ENCODE measurements around the gene GP5.

Gene GP5, protein sequence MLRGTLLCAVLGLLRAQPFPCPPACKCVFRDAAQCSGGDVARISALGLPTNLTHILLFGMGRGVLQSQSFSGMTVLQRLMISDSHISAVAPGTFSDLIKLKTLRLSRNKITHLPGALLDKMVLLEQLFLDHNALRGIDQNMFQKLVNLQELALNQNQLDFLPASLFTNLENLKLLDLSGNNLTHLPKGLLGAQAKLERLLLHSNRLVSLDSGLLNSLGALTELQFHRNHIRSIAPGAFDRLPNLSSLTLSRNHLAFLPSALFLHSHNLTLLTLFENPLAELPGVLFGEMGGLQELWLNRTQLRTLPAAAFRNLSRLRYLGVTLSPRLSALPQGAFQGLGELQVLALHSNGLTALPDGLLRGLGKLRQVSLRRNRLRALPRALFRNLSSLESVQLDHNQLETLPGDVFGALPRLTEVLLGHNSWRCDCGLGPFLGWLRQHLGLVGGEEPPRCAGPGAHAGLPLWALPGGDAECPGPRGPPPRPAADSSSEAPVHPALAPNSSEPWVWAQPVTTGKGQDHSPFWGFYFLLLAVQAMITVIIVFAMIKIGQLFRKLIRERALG

DNA sequence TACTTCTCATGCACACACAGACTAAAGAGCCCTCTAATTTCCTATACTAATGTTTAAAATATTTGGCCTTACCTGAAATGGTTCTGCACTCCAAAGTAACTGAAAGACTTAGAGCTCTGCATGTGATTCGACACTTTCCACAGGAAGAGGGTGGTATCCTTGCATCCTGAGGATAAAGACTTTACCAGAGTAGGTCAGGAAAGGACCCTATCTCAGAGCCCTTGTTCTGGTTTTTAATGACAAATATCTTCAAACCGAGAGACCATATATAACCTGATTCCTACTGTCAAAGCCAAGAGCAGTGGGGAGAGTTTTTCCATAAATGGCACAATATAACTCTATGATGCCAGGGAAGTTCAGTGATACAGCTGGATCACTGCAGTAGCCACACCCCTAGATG is at the start of gene GP5:
Gene GP5 (minus strand): TSS at position 101 of the 400 bp plus-strand sequence. CDS start 984 bp downstream, outside the sequence.
- DNase-seq, result no peak

DNA sequence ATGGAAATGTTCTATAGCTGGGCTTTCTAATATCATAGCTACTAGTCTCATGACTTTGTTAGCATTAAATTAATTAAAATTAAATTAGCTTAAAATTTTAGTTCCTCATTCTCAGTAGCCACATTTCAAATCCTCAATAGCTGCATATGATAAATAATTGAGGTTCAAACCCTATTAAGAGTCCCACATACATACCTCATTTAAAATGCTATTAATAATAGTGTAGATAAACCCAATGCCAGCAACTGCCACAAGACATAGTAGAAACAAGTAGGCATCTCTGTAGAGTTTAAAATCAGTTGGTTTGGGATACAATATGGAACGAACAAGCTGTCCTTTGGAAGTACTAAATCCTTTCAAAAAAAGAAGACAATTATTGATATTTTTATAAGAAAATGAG is 48.6 kb upstream of the GP5 start:
- no peak for DNase-seq

DNA sequence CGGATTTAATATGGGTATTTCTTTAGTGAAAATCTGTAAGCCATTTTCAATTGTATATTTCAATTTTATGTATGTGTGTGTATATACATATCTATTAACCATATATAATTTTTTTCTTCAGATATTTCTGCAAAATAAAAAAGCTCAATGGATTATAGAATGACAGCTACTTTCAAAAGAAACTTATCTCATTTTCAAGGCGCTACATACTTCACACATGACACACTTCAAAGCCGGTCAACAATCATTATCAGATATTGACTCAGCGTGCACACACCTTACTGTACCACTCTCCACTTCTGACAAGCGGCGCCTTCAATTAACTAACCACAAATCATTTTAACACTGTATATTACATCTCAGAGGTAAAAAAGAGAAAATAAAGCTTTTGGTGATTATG is 48.1 kb upstream of the GP5 start:
- DNase-seq, result no peak

DNA sequence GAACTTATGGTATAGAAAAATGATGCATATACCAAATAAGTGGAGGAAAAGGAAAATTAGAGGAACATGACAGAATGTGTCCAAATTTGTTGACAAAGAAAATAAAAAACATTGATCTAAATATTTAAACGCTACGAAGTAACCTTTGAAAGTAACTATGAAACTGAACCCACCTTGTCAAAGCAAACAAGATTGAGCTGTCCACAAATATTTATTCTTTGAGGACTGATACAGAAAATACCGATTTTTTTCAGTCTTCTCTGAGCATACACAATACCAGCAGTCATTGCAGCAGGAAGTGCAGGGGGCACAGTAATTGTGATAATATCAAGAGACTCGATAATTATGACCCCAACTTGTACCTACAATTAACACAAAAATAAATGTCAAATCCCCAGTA is 47.7 kb upstream of the GP5 start:
- DNase-seq, result no peak

DNA sequence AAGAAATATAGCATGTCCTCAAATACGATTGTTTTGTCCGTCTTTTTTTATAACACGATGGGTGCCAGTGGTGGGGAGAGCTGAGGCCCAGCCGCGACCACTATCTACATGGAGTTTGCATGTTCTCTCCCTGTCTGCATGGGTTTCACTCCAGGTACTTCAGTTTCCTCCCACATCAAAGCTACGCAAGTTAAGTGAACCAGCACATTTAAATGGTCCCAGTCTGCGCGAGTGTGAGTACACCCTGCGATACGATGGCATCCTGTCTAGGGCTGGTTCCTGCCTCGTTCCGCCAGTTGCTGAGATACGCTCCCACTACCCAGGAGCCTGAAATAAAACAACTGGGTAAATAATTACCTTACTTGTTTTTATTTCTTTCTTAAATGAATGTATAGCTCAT is 47.1 kb upstream of the GP5 start:
- no peak for DNase-seq

DNA sequence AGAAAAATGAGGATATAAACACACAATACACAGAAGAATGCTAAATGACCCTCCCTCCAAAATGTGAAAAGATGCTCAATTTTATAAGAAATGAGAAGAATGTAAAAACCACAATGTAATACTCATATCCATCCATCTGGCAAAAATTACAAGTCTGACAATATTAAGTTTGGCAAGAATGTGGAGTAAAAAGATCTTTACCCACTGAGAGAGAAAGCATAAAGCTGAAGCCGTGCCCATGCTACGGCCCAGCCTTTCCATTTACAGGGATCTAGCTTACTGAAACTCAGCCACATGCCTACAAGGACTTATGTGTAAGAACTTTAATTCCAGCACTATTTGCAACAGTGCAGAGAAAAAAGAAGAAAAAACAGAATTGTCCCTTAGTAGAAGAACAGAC is 44.8 kb upstream of the GP5 start:
- DNase-seq, result no peak

DNA sequence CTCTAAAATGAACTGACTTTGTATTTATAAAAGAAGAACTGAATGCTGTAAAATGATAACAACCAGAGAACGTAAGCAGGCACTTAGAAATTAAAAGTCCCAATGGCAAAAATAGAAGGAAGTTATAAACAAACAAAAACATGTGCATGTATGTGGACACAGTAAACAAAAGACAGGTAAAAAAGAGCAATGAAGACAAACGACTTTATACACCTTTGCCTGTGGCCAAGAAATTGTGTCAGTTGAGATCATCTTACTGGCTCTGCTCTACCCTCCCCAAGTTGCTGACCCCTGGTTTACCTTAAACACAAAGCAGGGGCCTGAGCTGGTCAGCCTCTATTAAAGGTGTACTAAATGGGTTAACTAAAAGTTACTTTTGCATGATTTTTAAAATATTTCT is 41.7 kb upstream of the GP5 start:
- no peak for DNase-seq

DNA sequence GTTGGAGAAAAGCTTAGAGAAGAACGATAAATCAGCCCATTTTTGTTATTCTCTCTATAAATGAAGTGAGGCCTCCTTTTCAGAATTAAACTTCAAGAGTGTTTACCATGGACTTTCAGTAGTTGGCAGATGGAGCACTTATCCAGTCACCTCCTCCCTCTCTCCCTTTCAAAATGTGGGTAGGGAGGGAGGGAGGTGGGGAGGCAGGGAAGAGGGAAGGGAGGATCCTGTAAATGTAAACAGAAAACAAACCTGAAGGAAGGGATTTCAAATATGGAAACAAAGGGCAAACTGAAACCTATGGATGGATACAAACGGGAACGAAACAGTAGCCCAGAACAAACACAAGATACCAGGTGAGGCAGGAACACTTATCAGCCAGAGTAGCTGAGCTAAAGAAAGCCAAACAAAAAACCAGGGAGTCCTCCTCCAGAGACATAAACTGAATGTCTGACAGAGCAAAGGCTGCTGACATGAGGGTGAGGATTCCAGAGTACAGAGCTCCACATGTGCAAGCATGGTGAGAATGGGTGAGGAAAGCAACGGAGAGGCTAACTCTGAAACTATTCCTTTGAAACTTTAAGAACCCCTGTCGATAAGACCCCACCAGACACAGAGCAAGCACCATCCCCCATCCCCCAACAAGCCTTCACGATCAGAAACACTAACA is 41.0 kb upstream of the GP5 start:
- no peak for DNase-seq

DNA sequence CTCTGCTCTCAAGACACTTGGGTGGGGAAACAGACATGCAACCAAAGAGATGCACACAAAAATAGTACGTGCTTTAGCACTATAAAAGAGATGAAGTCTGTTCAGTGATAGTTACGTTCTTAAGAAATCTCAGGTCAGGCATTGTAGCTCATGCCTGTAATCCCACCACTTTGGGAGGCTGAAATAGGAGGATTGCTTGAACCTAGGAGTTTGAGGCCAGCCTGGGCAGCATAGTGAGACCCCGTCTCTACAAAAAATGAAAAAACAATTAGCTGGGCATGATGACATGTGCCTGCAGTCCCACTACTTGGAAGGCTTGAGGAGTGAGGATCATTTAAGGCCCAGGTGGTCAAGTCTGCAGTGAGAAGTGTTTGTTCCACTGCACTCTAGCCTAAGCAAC is 35.4 kb upstream of the GP5 start:
- DNase-seq, result no peak

DNA sequence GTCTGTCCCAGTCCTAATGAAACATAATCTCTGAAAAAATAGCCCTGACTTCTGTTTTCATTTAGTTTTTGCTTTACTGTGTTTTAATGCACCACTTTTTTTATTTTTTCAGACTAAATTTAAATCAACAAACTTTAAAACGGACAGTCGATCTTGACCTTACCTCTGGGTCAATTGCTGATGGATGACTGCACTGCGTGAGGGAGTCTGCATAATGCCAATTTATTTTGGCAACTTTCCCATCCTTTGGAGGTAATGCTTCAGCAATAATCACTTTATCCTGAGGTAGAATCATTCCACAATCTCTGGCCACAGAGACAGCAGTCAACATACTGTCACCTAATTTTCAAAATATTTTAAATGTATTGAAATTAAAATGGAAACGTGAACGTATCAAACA is 32.5 kb upstream of the GP5 start:
- no peak for DNase-seq

DNA sequence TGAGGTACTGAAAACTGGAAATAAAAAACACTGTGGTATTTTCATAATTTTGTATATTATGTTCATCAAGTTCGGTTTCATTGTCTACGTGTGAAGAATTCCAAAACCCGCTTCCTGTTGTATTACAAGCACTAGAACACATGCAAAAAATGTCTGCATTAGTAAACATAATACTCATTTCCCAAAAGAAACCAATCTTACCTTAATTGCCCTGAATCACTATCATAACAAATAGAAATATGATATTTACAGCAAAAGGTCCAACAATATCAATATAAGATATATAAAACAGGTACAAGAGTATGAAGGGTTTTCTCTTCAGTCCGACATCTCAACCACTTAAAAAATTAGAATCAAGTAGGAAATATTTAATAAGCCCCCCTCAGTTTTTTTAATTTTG is 26.3 kb upstream of the GP5 start:
- no peak for DNase-seq

DNA sequence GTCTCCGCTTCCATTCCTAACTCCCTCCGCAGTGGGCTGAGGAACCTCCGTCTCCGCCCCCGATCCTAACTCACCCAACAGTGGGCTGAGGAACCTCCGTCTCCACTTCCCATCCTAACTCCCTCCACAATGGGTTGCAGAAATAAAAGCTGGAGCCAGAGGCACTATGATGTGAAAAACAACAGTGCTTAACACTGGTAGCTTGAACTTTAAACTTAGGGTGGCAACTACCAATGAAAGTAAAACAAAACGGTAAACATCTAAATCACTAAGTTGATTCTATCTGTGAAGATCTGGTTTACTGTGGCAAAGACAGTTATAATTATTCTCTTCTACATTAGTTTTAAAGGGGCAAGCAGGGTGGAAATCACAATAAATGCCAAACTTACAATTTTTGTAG is 25.9 kb upstream of the GP5 start:
- DNase-seq, result no peak

DNA sequence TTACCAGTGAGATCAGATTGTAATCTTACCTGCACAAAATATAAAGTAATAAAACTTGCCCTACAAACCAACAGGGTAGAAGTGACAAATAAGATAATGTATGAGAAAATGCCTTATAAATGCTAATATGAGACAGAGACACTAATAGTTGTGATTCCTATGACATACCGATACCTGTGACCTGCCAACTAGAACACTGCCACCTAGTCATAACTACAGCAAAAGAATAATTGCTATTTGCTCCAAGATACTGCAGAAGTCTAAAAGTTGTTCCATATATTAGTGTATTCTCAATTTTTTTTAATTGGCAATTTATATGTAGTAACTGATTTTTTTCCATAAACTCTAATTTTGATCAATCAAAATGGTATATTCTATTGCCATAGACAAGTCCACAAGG is 25.3 kb upstream of the GP5 start:
- DNase-seq, result no peak

DNA sequence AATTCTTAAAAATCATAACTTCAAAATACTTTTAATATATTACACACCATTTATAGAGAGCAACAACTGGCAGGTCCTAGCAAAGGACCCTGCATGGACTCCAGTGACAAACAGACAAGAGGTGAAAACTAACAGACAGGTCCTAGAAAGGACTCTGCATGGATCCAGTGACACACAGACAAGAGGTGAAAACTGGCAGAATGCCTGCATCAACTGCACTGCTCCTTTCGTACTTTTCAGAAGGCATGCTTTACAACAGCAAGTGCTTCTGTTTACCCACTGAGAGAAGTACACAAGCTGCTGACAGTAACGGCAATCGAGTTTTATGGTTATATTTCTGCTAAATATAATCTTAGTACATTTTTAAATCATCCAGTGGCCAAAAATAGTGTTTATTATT is 24.3 kb upstream of the GP5 start:
- no peak for DNase-seq

DNA sequence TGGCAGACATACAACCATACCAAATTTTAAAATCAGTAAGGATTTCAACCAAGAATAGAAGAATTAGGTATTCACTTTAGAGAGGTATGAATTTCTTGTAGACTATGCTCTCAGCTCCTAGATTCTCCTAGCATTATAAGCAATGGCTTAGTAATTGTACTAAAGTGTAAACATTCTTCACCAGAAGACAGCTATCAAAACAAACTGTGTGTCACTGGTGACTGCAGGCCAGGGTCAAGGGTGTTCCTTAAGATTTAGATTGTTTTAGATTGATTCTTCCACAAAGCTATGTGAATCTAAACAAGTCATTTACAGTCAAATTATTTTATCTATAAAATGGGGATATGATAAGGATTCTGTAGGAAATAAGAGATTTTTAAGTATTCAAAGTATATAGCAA is 23.1 kb upstream of the GP5 start:
- DNase-seq, result no peak

DNA sequence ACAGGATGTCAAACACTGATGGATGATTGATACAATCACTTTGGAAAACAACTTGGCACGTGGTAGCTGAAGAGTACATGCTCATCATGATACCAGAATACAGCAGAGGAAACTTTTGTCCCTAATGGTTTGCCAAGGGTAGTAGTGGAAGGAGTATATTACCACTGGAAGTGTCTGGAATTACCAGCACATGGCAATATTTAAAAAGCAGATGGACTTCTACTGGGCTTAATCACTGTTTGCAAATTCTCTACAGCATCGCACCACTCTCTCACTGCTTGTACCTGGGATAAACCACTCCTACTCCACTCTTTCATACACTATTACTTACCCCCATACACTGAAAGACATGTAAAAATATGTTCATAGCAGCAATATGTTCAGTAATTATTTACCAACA is 19.6 kb upstream of the GP5 start:
- DNase-seq, result no peak

DNA sequence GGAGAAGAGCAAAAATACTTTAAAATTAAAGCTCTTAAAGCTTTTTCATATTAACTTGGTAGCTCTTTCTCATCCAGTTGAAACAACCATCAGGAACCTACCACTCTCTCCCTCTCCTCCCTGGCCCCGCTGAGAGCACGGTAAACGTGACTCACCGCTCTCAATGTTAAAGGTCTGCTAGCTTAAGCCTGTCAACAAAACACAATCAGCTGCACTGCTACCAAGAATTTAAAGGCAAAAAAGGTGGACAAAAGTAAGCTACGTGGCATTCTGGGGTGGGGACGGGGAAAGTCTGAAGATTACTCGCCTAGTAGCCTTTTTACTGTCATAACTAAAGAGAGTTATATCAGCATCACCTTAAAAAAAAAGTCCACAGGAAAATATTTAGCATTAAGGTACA is 8.4 kb upstream of the GP5 start:
- no peak for DNase-seq

DNA sequence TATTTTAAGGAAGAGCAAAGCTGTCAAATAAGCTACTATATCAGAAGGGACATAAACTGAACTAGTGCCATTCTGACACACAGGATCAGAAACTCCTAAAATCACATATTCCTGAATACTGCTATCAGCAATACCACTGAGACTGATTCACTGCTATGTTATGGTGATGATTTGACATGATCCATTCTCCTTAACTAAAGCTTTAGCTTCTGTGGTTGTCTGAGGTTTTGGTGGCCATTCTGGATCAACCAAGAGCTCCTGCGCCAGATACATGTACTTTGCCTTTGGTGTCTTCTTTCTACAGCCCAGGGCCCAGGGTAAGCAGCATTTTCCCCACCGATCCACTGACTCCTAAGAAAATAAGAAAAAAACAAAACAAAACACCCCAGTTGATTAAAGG is 6.7 kb upstream of the GP5 start:
- DNase-seq, result no peak

DNA sequence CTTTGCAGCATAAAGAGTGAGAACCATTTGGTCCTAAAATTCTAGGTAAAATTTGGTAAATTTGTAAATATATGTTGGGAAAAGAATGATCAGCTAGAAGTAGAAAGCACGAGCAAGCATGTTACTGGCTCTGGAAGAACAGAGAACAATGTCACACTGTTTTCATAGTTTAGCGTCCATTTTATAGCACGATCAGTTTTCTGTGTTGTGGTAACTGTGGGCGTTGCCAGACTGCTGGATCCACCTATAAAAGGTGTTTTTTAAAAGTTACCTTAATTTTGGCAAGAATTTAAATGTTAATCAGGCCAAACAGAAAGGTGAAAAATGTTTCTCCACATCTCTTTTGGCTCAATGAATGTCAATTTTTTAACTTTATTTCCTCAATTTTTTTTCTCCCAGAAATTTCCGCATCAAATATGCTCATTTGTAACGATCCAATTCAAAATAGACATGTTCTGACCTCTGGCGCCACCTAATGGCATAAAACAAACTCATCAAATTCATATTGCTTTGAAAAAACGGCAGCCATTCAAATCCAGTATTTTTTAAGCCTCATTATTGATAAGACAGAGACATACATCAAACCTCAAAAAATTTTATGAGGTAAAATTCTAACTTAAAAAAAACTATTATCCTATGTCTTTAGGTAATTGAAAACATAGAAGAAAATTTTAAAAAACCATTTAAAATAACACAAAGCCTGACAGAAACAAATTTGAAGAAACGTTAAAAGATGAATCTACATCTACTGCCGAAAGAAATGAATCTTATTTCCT is 5.5 kb upstream of the GP5 start:
- peak in 1 of 2 experiments; percentile 15 for DNase-seq

DNA sequence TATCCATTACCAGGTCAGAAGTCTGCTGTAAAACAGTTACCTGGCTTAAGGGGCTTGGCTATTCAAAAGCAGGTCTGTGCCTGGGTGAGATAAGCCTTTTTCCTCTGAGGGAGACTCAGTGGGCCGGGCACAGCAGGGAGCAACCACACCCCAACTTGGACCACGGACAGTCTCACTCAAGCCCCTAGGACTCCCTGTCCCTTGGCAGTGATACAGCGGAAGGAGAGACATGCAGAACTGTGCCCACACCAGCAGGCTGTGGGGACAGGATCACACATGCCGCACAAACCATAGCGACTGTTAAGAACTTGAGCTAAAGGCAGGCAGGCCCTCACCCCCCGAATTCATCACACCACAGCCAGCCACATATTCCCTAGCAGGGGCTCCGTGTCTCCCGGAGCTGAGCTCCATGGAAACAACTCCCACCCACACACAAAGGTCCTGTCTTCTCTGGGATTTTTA is 2.8 kb upstream of the GP5 start:
- DNase-seq, result no peak

DNA sequence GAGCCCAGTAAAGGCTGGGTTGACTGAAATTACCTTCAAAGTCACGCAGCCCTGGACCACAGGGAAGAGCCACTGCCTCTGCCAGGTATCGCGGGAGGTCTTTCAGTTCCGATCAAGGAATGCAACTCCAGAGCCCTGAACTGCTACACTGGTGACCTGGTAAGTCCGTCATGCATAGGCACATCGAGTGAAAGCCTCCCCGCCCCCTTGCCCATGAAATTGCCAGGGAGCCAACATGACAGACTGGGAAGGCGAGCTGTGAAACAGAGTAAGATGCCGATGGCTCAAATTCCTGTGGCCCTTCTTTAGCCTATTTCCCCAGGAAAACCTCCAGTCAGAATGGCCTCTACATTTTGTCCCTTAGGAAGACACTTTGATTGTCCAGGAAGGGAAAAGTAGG is 2.3 kb upstream of the GP5 start:
- no peak for DNase-seq

DNA sequence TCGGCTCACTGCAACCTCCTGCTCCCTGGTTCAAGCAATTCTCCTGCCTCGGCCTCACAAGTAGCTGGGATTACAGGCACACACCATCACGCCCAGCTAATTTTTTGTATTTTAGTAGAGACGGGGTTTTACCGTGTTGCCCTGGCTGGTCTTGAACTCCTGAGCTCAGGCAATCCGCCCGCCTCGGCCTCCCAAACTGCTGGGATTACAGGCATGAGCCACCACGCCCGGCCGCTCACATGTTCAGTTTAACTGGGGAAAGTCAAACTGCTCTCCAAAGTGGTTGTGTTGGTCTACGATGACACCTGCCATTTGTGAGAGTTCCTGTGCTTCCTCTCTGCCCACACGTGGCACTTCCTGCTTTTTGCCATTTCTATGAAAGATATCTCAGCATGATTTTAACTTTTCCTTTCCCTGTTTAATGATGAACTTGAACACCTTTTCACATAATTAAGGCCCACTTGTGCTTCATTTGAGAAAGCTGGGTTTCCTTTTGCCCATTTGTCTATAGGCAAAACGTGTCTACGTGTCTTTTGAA is 877 bp upstream of the GP5 start:
- no peak for DNase-seq

DNA sequence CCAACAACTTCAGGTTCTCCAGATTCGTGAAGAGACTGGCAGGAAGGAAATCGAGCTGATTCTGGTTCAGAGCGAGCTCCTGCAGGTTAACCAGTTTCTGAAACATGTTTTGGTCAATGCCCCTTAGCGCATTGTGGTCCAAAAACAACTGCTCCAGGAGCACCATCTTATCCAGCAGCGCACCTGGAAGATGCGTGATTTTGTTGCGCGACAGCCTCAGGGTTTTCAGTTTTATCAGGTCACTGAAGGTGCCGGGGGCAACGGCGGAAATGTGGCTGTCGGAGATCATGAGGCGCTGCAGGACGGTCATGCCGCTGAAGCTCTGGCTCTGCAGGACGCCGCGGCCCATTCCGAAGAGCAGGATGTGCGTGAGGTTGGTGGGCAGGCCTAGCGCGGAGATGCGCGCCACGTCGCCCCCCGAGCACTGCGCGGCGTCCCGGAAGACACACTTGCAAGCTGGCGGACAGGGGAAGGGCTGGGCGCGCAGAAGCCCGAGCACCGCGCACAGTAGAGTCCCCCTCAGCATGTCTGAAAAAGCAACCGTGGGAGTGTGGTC is 1.2 kb downstream of the GP5 start:
- DNase-seq, result peak in 1 of 2 experiments; percentile 25
